ACC112 (cell line): ENCODE results near the gene MPP4.

ENCODE experiments used
- H2AFZ ChIP-seq: fragments of 200-600 bp; sonication (generic); one replicate; pipeline ENCODE4 v1.6.0; 2017; ENCODE audit warnings: antibody characterized with exemption, low read length; ENCODE audit not compliant: unreplicated experiment
- H3K27ac ChIP-seq: fragments of 200-600 bp; sonication (generic); 2 replicates; pipeline ENCODE4 v1.5.1; 2014; ENCODE audit warnings: low read depth, mild to moderate bottlenecking, antibody characterized with exemption, low read length, moderate library complexity
- H3K27me3 ChIP-seq: fragments of 200-600 bp; sonication (generic); 2 replicates; pipeline ENCODE4 v1.6.1; 2014; ENCODE audit warnings: mild to moderate bottlenecking, antibody characterized with exemption, low read length, moderate library complexity, mixed read lengths; ENCODE audit not compliant: insufficient read depth
- H3K36me3 ChIP-seq: fragments of 200-600 bp; sonication (generic); 2 replicates; pipeline ENCODE4 v1.6.1; 2016; ENCODE audit warnings: mild to moderate bottlenecking, antibody characterized with exemption, low read length, moderate library complexity, mixed read lengths; ENCODE audit not compliant: insufficient read depth
- H3K4me1 ChIP-seq: fragments of 200-600 bp; sonication (generic); one replicate; pipeline ENCODE4 v1.6.1; 2016; ENCODE audit warnings: low read length, mixed read lengths; ENCODE audit not compliant: insufficient read depth, unreplicated experiment, control insufficient read depth
- H3K4me3 ChIP-seq: fragments of 200-600 bp; sonication (generic); 2 replicates; pipeline ENCODE4 v1.5.1; 2014; ENCODE audit warnings: mild to moderate bottlenecking, low read depth, low read length
- H3K79me2 ChIP-seq: fragments of 200-600 bp; sonication (generic); one replicate; pipeline ENCODE4 v1.6.0; 2016; ENCODE audit warnings: low read length; ENCODE audit not compliant: control insufficient read depth, unreplicated experiment, insufficient read depth

The MPP4 gene

DNA sequence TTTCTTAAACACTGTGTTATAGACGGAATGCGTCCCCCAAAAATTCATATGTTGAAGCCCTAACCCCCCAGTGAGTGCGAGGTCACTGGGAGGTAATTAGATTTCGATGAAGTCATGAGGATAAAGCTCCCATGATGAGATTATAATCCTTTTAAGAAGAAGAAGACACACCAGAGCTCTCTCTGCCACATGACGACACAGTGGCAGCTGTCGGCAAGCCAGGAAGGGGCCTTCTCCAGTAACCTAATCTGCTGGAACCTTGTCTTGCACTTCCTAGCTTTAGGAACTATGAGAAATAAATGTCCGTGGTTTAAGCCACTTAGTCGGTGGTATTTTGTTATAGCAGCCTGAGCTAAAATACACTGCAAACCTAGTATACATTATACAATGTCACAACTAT lies 67.4 kb downstream of the MPP4 start:
- no peak overlapping the region for H3K27ac ChIP-seq
- H3K4me1 ChIP-seq = no peaks in the 10 kb centered on the region
- H3K4me3 ChIP-seq = no peak overlapping the region
- no peaks in the 10 kb centered on the region for H3K79me2 ChIP-seq
- no peak overlapping the region for H2AFZ ChIP-seq
- no peaks in the 10 kb centered on the region for H3K27me3 ChIP-seq
- peaks cover 39% of the 10 kb centered on the region for H3K36me3 ChIP-seq

GRCh38 chr2:201630577-201630976 lies 67.9 kb downstream of the MPP4 start:
- Histone ChIP-seq H3K4me3 (no peak overlapping the region), H3K36me3 (peaks cover 39% of the 10 kb centered on the region), H3K79me2 (no peaks in the 10 kb centered on the region), H3K27ac (no peak overlapping the region), H2AFZ (no peak overlapping the region), H3K27me3 (no peaks in the 10 kb centered on the region), H3K4me1 (no peaks in the 10 kb centered on the region)

GRCh38 chr2:201628545-201628944 lies 69.9 kb downstream of the MPP4 start:
- Histone ChIP-seq H2AFZ (no peak overlapping the region), H3K79me2 (no peaks in the 10 kb centered on the region), H3K4me1 (no peaks in the 10 kb centered on the region), H3K4me3 (no peak overlapping the region), H3K27ac (no peak overlapping the region), H3K36me3 (peaks cover 31% of the 10 kb centered on the region), H3K27me3 (no peaks in the 10 kb centered on the region)

GRCh38 chr2:201622306-201622970 lies 76.0 kb downstream of the MPP4 start:
- H3K36me3 ChIP-seq = 0 out of 2 replicates have a peak, but pooled peaks cover 7% of the 10 kb centered on the region
- H3K27me3 ChIP-seq = no peaks in the 10 kb centered on the region
- peak overlapping the region; percentile 2; the same call in 1 of the 2 replicates for H3K4me3 ChIP-seq
- H3K79me2 ChIP-seq = no peaks in the 10 kb centered on the region
- peaks cover 25% of the 10 kb centered on the region for H3K4me1 ChIP-seq
- H3K27ac ChIP-seq = peak overlapping the region; percentile 53
- no peak overlapping the region for H2AFZ ChIP-seq

DNA sequence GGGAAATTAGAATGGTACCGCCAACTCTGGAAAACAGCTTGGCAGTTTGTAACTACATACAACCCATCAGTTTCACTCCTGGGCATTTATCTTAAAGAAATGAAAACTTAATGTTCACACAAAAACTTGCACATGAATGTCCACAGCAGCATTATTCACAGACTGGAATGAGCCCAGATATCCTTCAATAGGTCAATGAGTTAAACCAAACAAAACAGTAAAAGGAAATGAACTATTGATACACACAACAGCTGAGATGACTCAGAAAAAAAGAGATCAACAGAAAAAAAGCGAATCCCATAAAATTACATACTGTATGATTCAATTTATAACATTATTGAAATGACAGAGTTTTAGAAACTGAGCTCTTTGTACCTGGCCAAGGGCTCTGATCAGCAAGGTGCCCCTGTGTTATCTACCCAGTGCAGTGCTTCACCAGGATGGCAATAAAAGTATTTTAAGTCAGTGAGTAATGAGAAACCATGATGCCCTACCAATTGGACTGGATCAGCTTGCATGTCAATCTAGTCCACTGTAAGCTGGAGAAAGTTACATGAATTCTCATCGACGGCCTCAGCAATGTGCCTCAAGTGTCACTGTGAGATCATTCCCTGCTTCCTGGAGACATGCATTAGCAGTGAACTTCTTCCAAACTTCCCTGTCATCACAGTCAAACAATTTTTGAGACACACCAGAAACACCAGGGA lies 77.0 kb downstream of the MPP4 start:
- H3K4me1 ChIP-seq = peaks cover 25% of the 10 kb centered on the region
- H2AFZ ChIP-seq = no peak overlapping the region
- 0 out of 2 replicates have a peak, but pooled peaks cover 7% of the 10 kb centered on the region for H3K36me3 ChIP-seq
- H3K79me2 ChIP-seq = no peaks in the 10 kb centered on the region
- H3K27ac ChIP-seq = peak overlapping the region; percentile 53
- no peaks in the 10 kb centered on the region for H3K27me3 ChIP-seq
- peak overlapping the region; percentile 2; the same call in 1 of the 2 replicates for H3K4me3 ChIP-seq

DNA sequence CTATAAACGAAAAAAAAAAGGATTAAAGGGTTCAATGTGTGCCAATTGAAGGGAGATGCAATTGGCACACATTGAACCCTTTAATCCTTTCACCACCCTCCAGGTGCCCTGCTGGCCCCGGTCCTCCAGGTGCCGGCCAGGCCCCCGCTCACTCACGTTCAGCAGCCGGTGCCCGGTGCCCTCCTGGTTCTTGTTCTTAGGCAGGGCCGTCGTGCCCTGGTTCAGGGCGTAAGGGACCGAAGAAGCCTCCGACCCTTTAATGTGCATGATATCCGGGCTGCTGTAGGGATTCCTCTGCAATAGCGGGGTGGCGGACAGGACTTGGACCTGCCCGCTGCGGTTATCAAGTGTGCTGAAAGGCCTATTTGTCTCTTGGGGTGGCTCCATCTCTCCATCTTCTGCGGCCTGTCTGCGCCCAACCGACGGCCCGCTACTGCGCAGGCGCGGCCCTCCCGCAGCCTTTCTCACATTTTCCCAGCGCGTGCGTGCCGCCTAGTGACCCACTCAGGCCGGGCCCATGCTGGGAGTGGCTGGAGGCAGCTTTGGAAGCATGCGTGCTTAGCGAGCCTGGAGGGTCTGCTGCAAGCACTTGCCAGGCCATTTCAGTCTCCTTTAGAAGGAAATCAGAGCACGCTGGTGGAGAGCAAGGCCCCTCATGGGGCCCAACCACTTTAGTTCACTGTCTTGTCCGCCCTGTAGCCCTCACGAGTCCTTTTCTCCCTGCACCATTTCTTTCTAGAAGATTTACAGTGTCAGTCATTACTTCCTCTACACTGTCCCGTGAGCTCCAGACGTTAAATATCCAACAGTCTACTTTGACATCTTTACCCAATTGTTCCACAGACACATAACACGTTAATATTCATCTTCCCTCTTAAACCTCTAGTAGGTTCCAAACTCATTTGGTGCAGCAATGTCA lies 79.4 kb downstream of the MPP4 start:
- Histone ChIP-seq H2AFZ (peak overlapping the region; percentile 14), H3K79me2 (no peaks in the 10 kb centered on the region), H3K36me3 (no peaks in the 10 kb centered on the region), H3K27me3 (no peaks in the 10 kb centered on the region), H3K4me3 (peak overlapping the region; percentile 69), H3K27ac (no peak overlapping the region), H3K4me1 (peaks cover 25% of the 10 kb centered on the region)

GRCh38 chr2:201608021-201608420 lies 90.4 kb downstream of the MPP4 start:
- Histone ChIP-seq H3K27ac (no peak overlapping the region), H3K36me3 (no peaks in the 10 kb centered on the region), H3K27me3 (no peaks in the 10 kb centered on the region), H3K4me1 (no peaks in the 10 kb centered on the region), H2AFZ (no peak overlapping the region), H3K79me2 (no peaks in the 10 kb centered on the region), H3K4me3 (no peak overlapping the region)

- Histone ChIP-seq H3K27ac (no peak overlapping the region), H3K4me1 (no peaks in the 10 kb centered on the region), H3K4me3 (no peak overlapping the region), H2AFZ (no peak overlapping the region), H3K27me3 (no peaks in the 10 kb centered on the region), H3K79me2 (no peaks in the 10 kb centered on the region), H3K36me3 (no peaks in the 10 kb centered on the region)
Observed at GRCh38 chr2:201607568-201607967, 90.9 kb downstream of the MPP4 start.

- Histone ChIP-seq H3K27me3 (no peaks in the 10 kb centered on the region), H3K36me3 (no peaks in the 10 kb centered on the region), H2AFZ (no peak overlapping the region), H3K27ac (no peak overlapping the region), H3K4me1 (no peaks in the 10 kb centered on the region), H3K4me3 (no peak overlapping the region), H3K79me2 (no peaks in the 10 kb centered on the region)
Observed at GRCh38 chr2:201600906-201601305, 97.5 kb downstream of the MPP4 start.

GRCh38 chr2:201597397-201597796 lies 101.0 kb downstream of the MPP4 start:
- Histone ChIP-seq H3K27ac (no peak overlapping the region), H3K4me3 (no peak overlapping the region), H2AFZ (no peak overlapping the region), H3K79me2 (no peaks in the 10 kb centered on the region), H3K36me3 (no peaks in the 10 kb centered on the region), H3K27me3 (no peaks in the 10 kb centered on the region), H3K4me1 (no peaks in the 10 kb centered on the region)
